AML-193 (cell line): ENCODE results near the gene CTNND2.

Experiments
- DNase-seq, 2 experiments: peaks; one replicate each; lab custom pipeline; 2025; lab: John Stamatoyannopoulos, UW

CTNND2 gene

DNA sequence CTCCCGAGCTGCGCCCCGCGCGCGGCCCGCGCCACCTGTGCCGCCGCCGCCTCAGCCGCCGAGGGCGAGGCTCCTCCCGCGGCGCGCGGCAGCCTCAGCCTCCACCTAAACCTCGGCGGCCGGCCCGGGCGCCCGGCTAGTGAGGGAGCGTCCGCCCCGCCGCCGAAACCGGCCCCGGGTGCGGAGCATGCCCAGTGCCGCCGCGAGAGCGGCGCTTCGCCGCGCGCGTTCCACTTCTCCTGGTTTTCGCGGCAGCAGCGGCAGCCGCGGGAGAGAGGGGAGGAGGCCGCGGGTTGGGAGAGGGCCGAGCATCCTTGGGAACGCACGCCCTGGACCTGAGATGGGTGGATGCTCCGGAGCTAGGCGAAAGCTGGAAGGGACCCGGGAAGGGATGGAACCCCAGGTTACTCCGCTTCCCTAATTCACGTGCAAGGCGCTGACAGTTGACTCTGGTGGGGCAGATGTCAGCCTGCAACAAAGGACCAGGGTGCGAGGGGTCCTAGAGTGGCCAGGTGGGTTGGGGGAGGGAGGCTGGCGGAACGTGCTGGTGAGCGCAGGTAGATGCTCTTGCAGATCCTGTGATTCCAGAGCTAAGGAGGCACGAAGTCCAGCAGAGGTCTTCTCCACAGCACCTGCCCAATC, at the start of gene CTNND2:
CTNND2 (minus strand) TSS at position 182 of the 642 bp plus-strand sequence. CDS start 593 bp downstream, outside the sequence.
- DNase-seq: no peak

DNA sequence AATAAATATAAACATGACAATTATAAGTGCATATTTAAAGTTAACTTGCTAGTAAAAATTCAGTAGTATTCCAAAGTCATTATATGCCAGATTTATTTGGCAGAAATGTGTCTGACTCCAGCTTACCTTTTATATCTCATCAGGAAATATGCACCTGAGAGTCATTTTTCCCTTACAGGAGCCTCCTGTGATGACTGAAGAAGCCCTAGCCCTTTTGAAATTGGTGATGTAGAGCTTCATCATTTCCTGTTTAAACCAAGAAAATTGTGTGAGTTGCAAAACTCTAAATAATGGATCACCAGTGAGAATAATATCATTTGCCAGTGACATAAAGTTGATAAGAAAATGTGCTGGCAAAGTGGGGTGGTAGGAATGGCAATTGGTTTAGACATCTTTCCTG, 42.1 kb upstream of the CTNND2 start:
- DNase-seq: no peak

GRCh38 chr5:11941566-11941965, 37.3 kb upstream of the CTNND2 start:
- no peak for DNase-seq

GRCh38 chr5:11931638-11932037, 27.4 kb upstream of the CTNND2 start:
- DNase-seq: no peak

DNA sequence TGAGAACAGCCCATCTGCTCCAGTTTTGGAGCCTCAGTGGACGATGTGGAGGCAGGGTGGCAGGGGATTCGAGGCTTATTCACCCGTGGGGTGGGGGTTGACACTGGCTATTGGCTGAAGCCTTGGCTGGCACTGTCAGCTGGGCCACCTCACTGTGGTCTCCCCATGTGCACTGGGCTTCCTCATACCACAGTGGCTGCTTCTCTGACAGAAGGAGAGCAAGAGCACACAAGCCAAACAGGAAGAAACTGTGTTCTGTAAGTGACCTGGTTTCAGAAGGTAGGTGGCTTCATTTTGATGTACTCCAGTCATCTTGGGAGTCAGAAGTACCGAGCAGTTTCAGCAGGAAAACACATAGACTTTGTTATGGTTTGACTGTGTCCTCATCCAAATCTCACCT, 24.7 kb upstream of the CTNND2 start:
- DNase-seq: no peak

DNA sequence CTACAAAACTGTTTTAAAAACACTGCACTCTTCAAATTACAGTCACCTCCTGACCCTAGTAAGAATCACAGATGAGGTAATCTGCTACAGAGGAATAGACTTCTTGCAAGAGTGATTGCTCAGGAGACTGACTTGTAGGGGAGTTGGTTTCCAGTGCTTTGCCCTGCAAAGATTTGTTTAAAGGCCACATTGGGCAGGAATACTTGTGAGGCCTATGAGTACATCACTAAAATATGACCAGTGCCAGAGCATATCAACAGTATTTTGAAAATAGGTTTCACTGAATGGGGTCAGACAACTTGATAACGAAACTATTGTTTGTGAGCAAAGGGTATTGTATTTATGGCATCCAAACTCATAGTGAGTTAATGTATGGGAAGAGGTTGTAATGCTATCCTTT, 21.5 kb upstream of the CTNND2 start:
- no peak for DNase-seq

DNA sequence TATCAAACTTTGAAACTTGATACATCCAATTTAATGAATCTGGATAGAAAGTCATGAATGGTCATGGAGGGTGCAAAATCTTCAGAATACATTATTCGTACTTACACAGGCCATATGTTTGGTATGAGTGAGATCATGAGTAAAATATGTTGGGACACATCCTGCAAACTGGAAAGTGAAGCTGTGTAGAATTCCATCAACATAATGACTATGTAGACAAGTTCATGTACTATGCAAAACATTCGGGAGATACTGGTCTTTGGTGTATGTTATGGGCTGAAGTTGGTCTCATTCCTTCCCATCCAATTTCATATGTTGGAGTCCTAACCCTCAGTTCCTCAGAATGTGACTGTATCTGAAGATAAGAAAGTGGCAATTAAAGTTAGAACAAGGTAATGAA, 18.1 kb upstream of the CTNND2 start:
- no peak for DNase-seq

GRCh38 chr5:11918463-11919045, 14.3 kb upstream of the CTNND2 start:
- no peak for DNase-seq

DNA sequence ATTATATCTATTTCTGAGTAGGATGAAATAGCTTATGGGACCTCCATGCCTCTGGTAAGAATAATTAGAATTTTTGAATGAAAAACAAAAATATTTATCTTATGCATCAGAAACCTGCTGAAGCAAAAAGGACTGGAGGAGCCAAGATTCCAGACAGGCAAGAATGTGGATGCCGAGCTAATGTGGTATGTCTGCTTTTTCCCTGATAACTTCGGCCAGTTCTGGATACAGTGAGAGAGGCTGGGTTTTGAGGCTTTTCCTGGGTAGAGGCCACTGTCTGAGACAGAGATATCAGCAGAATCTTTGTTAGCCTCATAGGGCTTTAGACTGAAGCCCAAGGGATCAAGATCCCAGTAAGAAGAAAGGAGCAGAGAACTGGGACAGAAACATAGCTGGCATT, 5.2 kb upstream of the CTNND2 start:
- no peak for DNase-seq

- DNase-seq: no peak
Measured at GRCh38 chr5:11906497-11906896, 2.3 kb upstream of the CTNND2 start.

DNA sequence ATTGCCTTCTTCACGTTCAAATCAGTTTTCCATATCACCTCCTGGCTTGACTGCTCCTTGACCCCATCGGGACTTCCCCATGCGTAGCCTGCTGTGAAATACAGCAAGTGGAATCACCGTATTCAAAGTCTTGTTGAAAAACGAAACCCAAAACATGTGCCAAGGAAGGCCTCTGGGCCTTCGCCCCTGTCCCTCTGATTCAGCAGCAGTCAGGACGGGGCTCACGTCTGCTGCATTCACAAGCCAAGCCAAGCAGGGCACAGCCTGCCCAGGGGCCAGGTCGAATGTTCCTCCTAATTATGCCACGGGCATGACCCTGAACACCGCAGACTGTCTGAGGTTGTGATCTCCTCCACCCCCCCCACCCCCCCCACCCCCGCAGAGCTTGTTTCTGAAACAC, 960 bp upstream of the CTNND2 start:
- DNase-seq: no peak

DNA sequence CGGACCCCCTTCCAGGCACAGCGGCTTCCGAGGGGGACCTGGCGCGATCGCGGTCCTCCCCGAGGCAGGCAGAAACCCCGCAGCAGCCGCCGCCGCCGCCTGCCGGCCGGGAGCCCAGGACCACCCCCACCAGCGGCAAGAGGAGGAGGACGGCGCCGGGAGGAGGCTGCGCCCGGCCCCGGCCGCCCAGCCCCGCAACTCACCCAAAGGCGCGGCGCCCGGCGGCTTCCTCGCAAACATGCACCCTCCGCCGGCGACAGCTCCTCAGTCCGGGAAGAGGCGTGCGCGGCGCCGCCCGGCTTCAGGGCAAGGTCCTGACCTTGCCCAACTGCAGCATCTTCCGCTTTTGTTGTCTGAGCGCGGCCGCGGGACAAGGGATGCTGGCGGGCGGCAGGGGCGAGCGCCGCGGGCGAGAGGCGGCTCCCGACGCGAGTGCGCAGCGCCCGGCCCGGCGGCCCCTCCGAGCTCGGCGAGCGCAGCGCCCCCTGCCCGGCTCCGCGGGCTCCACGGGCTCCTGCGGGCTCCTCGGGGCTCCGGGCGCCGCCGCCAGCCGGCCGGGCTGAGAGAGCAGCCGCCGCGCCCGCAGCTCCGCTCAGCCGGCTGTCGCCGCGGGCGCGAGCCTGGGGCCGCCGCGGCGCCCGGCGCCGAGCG, 507 bp downstream of the CTNND2 start:
- DNase-seq: no peak

DNA sequence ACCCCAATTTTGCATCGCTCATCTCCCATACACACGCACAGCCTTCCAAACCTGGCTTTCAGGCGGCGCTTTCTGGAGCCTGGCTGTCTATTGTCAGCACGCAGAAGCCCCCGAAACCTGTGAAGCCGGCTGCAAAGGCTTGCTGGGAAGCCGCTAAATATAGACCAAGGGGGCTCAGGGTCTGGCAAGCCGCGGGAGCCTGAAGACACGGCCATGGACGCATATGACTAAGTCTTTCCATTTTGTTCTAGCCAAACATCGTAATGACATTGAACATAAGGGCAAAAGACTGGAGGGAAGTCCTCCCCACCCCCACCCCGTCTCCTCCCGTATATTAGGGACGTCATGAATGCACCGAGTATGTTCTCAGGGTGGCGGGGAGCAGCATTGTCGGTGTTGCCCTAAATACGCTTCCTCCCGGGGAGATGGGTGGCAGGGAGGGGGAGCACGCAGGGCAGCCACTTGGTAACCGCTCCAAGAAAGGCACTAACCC, 1.1 kb downstream of the CTNND2 start:
- DNase-seq: no peak

GRCh38 chr5:11902201-11902619, 2.0 kb downstream of the CTNND2 start:
- DNase-seq: no peak

- DNase-seq: no peak
Measured at GRCh38 chr5:11898787-11899186, 5.5 kb downstream of the CTNND2 start.

GRCh38 chr5:11897781-11898180, 6.5 kb downstream of the CTNND2 start:
- no peak for DNase-seq

- DNase-seq: no peak
Measured at GRCh38 chr5:11894992-11895391, 9.3 kb downstream of the CTNND2 start.

DNA sequence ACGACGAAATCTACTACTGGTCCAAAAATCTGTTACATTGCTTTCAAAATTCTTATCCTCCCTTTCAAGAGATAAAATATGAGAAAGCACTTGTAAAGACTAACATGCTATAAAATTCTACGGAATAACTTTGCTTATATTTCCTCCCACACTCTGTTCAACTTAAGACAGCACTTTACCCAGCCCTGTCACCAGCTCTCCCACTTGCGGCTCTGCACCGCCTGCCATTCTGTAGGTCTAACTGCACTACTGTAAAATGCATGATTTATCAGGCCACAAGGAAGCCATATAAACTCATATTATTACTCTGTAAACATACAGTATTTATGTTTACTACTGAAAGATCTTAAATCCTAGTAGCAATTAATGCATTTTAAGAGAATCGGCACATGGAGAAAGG, 11.4 kb downstream of the CTNND2 start:
- no peak for DNase-seq

DNA sequence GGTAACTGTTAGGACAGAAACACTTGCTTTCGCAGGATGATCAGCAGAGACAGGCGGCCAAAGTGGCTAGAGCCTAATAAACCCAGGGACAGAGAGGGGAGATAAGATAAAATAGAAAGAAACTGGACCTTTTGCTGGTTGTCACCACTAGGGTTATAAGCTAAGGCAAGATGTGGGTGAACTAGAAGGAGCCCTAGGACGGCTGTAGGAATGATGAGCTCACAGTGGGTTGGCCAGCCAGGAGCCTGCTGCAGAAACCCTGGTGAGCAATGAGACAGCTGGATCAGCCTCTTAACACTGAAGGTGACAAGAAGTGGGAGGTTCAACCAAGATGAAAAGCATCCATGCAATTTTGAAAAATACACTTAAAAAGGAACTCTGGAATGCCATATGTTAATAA, 13.5 kb downstream of the CTNND2 start:
- DNase-seq: no peak

- DNase-seq: no peak
Measured at GRCh38 chr5:11888221-11888620, 16.0 kb downstream of the CTNND2 start.

GRCh38 chr5:11878814-11879213, 25.4 kb downstream of the CTNND2 start:
- DNase-seq: no peak

- no peak for DNase-seq
Measured at GRCh38 chr5:11873587-11873986, 30.7 kb downstream of the CTNND2 start.

DNA sequence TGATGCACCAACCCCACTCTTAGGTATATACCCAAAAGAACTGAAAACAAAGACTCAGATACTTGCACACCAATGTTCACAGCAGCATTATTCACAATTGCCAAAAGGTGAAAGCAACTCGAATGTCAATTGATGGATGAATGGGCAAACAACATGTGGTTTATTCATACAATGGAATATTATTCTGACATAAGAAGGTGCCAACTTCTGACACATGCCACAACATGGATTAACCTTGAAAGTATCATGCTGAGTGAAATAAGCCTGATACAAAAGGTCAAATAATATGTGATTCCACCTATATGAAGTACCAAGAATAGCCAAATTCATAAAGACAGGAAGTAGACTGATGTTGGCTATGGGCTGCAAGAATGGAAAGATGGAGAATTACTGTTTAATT, 35.0 kb downstream of the CTNND2 start:
- DNase-seq: no peak
